Mononuclear cell (primary cell): ENCODE results near the gene CLDND1. TPM values are rescaled to one million over a fixed set of nuclear protein-coding genes. Genes with fewer than 3 reads are reported as not detected.

ENCODE experiments used
- H3K27me3 ChIP-seq: 2 replicates; pipeline ENCODE4 v1.6.0; 2011; ENCODE audit warnings: low read length, control low read depth; ENCODE audit not compliant: insufficient read depth
- H3K4me1 ChIP-seq: 2 replicates; pipeline ENCODE4 v1.5.1; 2011; ENCODE audit warnings: mild to moderate bottlenecking, low read length, control low read depth; ENCODE audit not compliant: insufficient read depth
- H3K4me3 ChIP-seq: 2 replicates; pipeline ENCODE4 v1.5.1; 2011; ENCODE audit warnings: mild to moderate bottlenecking, low read length, moderate library complexity
- H3K9me3 ChIP-seq: 2 replicates; pipeline ENCODE4 v1.5.1; 2011; ENCODE audit warnings: low read depth, mild to moderate bottlenecking, control low read depth, low read length
- total RNA-seq: library from RNA; depleted of rRNA; stranded (reverse); fragments of >200 nt; gene quantifications from one replicate; pipeline ENCODE4 v1.2.3, GENCODE V29; 2012

CLDND1 gene
- total RNA-seq, 1 donor: 187 TPM

DNA sequence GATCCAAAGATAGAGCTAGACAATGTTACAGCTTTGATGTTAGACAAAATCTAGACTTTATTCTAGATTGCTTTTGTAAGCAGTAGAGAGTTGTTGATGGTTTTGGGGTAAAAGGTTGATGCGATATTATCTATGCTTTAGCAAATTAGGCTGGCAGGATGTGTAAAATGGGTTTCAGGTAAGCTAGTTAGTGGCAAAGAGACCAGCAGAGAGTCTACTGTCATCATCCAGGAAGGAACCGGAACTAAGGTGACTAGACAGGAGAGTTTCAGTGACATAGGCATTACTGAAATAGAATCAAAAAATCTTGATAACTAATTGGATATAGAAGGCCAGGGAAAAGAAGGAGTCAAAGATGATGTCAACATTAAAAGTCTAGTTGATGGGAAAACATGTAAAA, 14.1 kb downstream of the CLDND1 start:
- Histone ChIP-seq H3K27me3 (no peaks in the 10 kb centered on the region), H3K9me3 (no peaks in the 10 kb centered on the region), H3K4me1 (peaks cover 6% of the 10 kb centered on the region), H3K4me3 (no peak overlapping the region)

DNA sequence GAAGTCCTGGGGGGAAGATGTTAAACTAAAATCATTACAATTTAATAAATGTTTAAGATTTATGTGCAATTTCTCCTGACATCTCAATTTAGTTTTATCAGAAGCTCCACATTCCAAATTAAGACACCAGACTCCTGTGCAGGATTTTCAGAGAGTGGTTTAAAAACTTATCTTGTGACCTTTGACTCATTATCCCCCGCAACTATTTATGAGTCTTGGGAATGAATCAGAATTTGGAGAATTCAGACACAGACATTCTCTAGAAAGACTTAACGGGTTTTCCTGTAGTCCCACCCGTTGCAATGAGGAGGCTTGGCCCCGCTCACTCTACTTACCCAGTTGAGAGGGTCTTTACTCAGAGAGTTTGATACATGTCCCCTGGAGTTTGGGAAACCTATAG, 18.2 kb downstream of the CLDND1 start:
- Histone ChIP-seq H3K4me1 (no peaks in the 10 kb centered on the region), H3K4me3 (no peak overlapping the region), H3K27me3 (no peaks in the 10 kb centered on the region), H3K9me3 (no peaks in the 10 kb centered on the region)

DNA sequence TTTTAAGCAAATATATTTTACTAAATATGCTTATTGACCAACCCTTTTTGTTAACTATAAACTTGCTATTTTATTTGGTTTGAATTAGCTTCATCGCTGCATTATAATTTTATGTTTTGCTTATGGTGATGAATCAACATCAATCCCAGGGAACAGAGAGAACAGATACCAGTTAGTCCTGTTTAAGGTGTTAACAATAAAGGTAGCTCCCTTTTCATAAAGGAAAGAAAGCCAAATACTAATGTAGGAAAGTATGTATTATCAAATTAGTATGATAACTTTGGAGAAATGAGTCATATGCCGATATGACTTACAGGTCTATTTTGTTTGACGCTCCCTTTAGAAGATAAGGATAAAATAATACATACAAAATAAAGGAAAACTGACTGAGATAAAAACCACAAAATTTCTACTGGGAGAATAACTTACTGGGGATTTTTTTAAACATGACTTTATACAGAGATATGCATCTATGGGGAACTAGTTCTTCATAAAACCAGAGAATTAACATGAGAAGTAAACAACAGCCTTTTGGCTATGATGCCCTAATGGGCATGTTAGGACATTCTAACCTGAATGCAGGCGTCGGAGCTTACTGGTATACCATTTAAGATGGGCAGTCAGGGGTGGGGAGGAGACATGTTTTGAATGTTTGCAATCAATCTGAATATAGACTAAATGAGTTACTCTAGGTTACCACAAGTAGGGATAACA, 20.7 kb downstream of the CLDND1 start:
- H3K9me3 ChIP-seq: no peaks in the 10 kb centered on the region
- no peaks in the 10 kb centered on the region for H3K4me1 ChIP-seq
- H3K4me3 ChIP-seq: no peak overlapping the region
- H3K27me3 ChIP-seq: no peaks in the 10 kb centered on the region

DNA sequence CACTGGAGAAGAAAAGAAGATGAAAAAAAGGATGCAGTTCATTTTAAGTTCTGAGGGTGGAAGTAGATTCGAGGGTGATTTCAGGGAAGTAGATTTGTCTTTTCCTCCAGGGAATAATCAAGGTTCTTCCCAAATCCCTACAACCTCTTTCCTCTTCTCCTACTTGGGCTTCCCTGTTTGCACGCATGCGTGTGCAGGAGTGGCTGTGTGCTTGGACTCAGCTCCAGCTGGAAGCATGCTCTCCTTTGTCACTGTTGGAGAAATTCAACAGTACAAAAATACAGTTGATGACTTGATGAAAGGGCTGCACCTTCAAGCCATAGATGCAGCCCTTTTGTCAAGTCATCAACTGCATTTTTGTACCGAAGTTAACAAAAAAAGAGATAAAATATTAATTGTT, 21.4 kb downstream of the CLDND1 start:
- no peaks in the 10 kb centered on the region for H3K9me3 ChIP-seq
- H3K4me3 ChIP-seq: no peak overlapping the region
- H3K27me3 ChIP-seq: no peaks in the 10 kb centered on the region
- no peaks in the 10 kb centered on the region for H3K4me1 ChIP-seq

DNA sequence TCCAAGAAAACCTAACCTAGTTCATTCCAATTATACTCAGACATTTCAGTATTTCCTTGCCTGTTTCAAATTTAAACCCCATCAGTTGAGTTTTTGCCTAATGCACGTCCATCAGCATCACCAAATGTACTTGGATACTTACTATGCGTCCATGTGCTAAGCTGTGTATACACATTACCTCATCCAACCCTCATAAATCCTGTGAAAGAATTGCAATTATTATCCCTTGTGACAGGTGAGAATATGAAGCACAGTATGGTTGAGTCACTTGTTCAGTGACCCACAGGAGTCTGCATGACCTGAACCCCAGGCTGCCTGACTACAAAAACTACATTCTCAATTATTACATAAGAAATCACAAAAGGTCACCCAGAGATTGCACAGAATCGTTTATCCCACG, 22.7 kb downstream of the CLDND1 start:
- no peaks in the 10 kb centered on the region for H3K9me3 ChIP-seq
- H3K27me3 ChIP-seq: no peaks in the 10 kb centered on the region
- no peaks in the 10 kb centered on the region for H3K4me1 ChIP-seq
- H3K4me3 ChIP-seq: no peak overlapping the region

DNA sequence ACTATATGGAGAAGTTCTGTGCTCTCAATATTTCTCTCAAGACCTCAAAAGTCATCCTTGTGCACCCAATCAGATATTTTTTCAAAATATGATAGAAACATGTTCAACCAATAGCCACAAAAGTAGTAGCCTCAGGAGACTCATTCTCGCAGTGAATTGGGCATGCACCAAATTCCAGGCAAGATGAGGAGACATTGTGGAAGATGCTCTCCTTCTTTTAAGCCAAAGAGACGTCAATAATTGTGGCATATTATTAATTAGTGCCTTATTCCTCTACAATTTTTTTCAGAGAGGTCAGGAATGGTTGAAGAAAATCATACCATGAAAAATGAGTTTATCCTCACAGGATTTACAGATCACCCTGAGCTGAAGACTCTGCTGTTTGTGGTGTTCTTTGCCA, 25.3 kb downstream of the CLDND1 start, which contains the start of gene OR5K2:
OR5K2 (plus strand) TSS at position 301 of the 400 bp plus-strand sequence; CDS start at position 301, 0 bp downstream.
- Histone ChIP-seq H3K27me3 (no peaks in the 10 kb centered on the region), H3K4me3 (no peak within 1 kb of the TSS), H3K4me1 (no peaks in the 10 kb centered on the region)

DNA sequence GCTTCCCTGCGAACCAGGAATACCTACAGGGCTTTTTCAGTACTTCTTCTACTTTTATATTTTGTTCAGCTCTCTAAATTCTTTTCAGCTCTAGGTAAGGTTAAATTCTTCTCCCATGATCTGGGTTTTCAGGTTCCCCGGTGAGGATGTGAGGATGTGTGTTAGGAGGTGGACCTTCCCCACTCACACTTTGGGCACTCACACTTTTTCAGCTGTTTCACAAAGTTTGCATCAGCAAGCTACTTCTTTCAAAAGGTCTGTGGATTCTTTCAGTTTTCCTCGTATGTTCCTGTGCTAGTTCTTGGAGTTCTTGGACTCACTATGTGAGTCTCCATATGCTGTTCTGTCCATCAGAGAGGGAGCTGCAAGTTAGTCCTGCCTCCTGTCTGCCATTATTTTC, 39.1 kb downstream of the CLDND1 start:
- H3K9me3 ChIP-seq: peaks cover 22% of the 10 kb centered on the region
- no peaks in the 10 kb centered on the region for H3K4me1 ChIP-seq
- H3K4me3 ChIP-seq: no peak overlapping the region
- H3K27me3 ChIP-seq: peaks cover 3% of the 10 kb centered on the region

More for the DNA sequence above, 25.3 kb downstream of the CLDND1 start, which contains the start of gene OR5K2:
- H3K9me3 ChIP-seq: no peaks in the 10 kb centered on the region

DNA sequence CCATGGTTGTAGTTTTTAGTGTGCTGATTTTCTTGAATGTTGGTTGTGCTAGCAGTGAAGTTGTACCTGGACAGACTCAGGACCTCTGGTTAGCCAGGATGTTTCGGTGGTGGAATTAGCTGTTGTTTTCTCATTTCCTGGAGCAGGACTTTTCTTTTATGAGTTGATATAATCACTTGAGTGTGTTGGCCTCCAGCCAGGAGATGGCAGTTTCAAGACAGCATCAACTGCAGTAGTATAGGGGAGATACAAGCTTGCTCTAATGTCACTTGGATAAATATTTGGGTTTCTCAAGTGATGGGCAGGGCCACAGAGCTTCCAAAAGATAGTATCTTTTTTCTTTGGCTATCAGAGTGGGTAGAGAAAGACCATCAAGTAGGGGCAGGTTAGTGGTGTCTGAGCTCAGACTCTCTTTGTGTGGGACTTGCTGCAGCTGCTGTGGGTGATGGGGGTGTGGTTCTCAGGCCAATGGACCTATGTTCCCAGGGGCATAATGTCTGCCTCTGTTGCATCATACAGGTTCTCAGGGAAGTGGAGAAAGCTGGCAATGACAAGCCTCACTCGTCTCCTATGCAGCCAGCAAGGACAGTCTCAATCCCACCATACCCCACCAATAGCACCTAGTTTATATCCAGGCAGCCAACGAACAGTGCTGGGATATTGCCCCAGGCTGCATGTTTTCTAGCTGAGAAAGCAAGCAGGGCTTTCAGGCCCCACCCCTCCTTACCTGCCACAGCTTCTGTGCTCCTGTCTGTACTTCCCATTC, 39.8 kb downstream of the CLDND1 start:
- Histone ChIP-seq H3K9me3 (peaks cover 16% of the 10 kb centered on the region), H3K4me3 (no peak overlapping the region), H3K27me3 (no peaks in the 10 kb centered on the region), H3K4me1 (no peaks in the 10 kb centered on the region)

Other genes starting within 250 kb of the CLDND1 start
- not detected for gene OR5H2, start 240.4 kb downstream of the CLDND1 start, total RNA-seq
- gene OR5K4, start 169.0 kb downstream of the CLDND1 start, total RNA-seq: not detected
- gene OR5K3, start 132.2 kb downstream of the CLDND1 start, total RNA-seq: 0.10 TPM
- not detected for gene OR5K1, start 59.7 kb downstream of the CLDND1 start, total RNA-seq
- not detected for gene OR5K2, start 25.2 kb downstream of the CLDND1 start, total RNA-seq
- 40.1 TPM for gene GPR15, start 9.1 kb upstream of the CLDND1 start, total RNA-seq
- gene CPOX, start 70.7 kb upstream of the CLDND1 start, total RNA-seq: 7.0 TPM
- 5.5 TPM for gene ST3GAL6, start 240.4 kb upstream of the CLDND1 start, total RNA-seq